SK-N-SH treated with all-trans-retinoic acid at 6 μM for 48 hours (cell line): ENCODE data around the gene SNX9.

Experiments
- ATAC-seq: fragments of 200-7000 bp; cut with Tn5 transposase; 3 replicates; pipeline ENCODE4 v1.9.1; 2020; ENCODE audit warnings: mild to moderate bottlenecking, moderate library complexity
- ARNTL ChIP-seq: fragments of 450-650 bp; formaldehyde crosslinking; IDR thresholded peaks from 2 replicates; pipeline ENCODE4 v1.5.0; 2020; ENCODE audit warnings: low read depth, mild to moderate bottlenecking, moderate library complexity, borderline replicate concordance
- BACH2 ChIP-seq: fragments of 250-450 bp; sonication (Bioruptor Pico); IDR thresholded peaks from 2 replicates; pipeline ENCODE4 v1.9.0; 2021; ENCODE audit warnings: mild to moderate bottlenecking, borderline replicate concordance
- CSDC2 ChIP-seq: fragments of 250-450 bp; sonication (Bioruptor Pico); IDR thresholded peaks from 2 replicates; pipeline ENCODE4 v1.5.0; 2020; ENCODE audit warnings: mild to moderate bottlenecking, moderate library complexity
- CSRNP3 ChIP-seq: fragments of 250-450 bp; sonication (Bioruptor Pico); IDR thresholded peaks from 2 replicates; pipeline ENCODE4 v1.5.1; 2021; ENCODE audit warnings: mild to moderate bottlenecking, moderate library complexity
- ESRRG ChIP-seq: fragments of 250-450 bp; sonication (Bioruptor Pico); IDR thresholded peaks from 2 replicates; pipeline ENCODE4 v1.6.1; 2021; ENCODE audit warnings: mild to moderate bottlenecking
- GLIS3 ChIP-seq: fragments of 250-450 bp; sonication (Bioruptor Pico); IDR thresholded peaks from 2 replicates; pipeline ENCODE4 v1.5.0; 2020; ENCODE audit warnings: mild to moderate bottlenecking, moderate library complexity
- ISL1 ChIP-seq: fragments of 250-450 bp; sonication (Bioruptor Pico); IDR thresholded peaks from 2 replicates; pipeline ENCODE4 v2.1.2; 2022; ENCODE audit warnings: mild to moderate bottlenecking, moderate library complexity
- OSR1 ChIP-seq: fragments of 250-450 bp; sonication (Bioruptor Pico); IDR thresholded peaks from 2 replicates; pipeline ENCODE4 v1.8.0; 2022; ENCODE audit warnings: moderate library complexity, mild to moderate bottlenecking, inconsistent platforms
- PATZ1 ChIP-seq: fragments of 250-450 bp; sonication (Bioruptor Pico); IDR thresholded peaks from 2 replicates; pipeline ENCODE4 v1.8.0; 2020; ENCODE audit warnings: mild to moderate bottlenecking, moderate library complexity, borderline replicate concordance
- POU6F1 ChIP-seq: fragments of 250-450 bp; sonication (Bioruptor Pico); IDR thresholded peaks from 2 replicates; pipeline ENCODE4 v1.8.0; 2021; ENCODE audit warnings: low read depth, mild to moderate bottlenecking, moderate library complexity, borderline replicate concordance
- PPARA ChIP-seq: fragments of 250-450 bp; sonication (Bioruptor Pico); IDR thresholded peaks from 2 replicates; pipeline ENCODE4 v1.5.0; 2020; ENCODE audit warnings: mild to moderate bottlenecking, borderline replicate concordance
- RARB ChIP-seq: fragments of 250-450 bp; sonication (Bioruptor Pico); IDR thresholded peaks from 2 replicates; pipeline ENCODE4 v1.8.0; 2021; ENCODE audit warnings: mild to moderate bottlenecking, moderate library complexity
- SNAI2 ChIP-seq: fragments of 250-450 bp; sonication (Bioruptor Pico); IDR thresholded peaks from 2 replicates; pipeline ENCODE4 v1.5.0; 2020; ENCODE audit warnings: mild to moderate bottlenecking, moderate library complexity
- TCF4 ChIP-seq: fragments of 250-450 bp; sonication (Bioruptor Pico); IDR thresholded peaks from 2 replicates; pipeline ENCODE4 v1.8.0; 2021; ENCODE audit warnings: mild to moderate bottlenecking, moderate library complexity, borderline replicate concordance
- TSHZ2 ChIP-seq: fragments of 250-450 bp; sonication (Bioruptor Pico); IDR thresholded peaks from 2 replicates; pipeline ENCODE4 v1.5.0; 2020; ENCODE audit warnings: mild to moderate bottlenecking, moderate library complexity
- ZC3H10 ChIP-seq: fragments of 250-450 bp; sonication (Bioruptor Pico); IDR thresholded peaks from 2 replicates; pipeline ENCODE4 v1.5.1; 2021; ENCODE audit warnings: mild to moderate bottlenecking, moderate library complexity
- ZFP3 ChIP-seq: fragments of 250-450 bp; sonication (Bioruptor Pico); IDR thresholded peaks from 2 replicates; pipeline ENCODE4 v1.5.0; 2020; ENCODE audit warnings: mild to moderate bottlenecking, moderate library complexity
- ZFP30 ChIP-seq: fragments of 450-650 bp; formaldehyde crosslinking; IDR thresholded peaks from 2 replicates; pipeline ENCODE4 v1.5.0; 2022; ENCODE audit warnings: mild to moderate bottlenecking, moderate library complexity
- ZNF70 ChIP-seq: fragments of 450-650 bp; formaldehyde crosslinking; IDR thresholded peaks from 2 replicates; pipeline ENCODE4 v1.5.0; 2020; ENCODE audit warnings: mild to moderate bottlenecking, moderate library complexity

Gene SNX9

GRCh38 chr6:157879034-157879872 is 56.2 kb downstream of the SNX9 start:
- ATAC-seq: no peak
- TF ChIP-seq TCF4 (CRISPR knock-in tag) (no peak), ZC3H10 (CRISPR knock-in tag) (no peak), ZFP3 (CRISPR knock-in tag) (no peak), ISL1 (CRISPR knock-in tag) (no peak), BACH2 (CRISPR knock-in tag) (no peak), OSR1 (no peak), GLIS3 (CRISPR knock-in tag) (no peak), ESRRG (CRISPR knock-in tag) (no peak), RARB (CRISPR knock-in tag) (no peak), POU6F1 (CRISPR knock-in tag) (no peak), ZFP30 (CRISPR knock-in tag) (no peak)

GRCh38 chr6:157879873-157880254 is 56.8 kb downstream of the SNX9 start:
- TF ChIP-seq GLIS3 (CRISPR knock-in tag): no peak
- no peak for TF ChIP-seq TSHZ2
- TF ChIP-seq ARNTL (CRISPR knock-in tag): no peak
- no peak for TF ChIP-seq PPARA (CRISPR knock-in tag)

GRCh38 chr6:157880534-157880933 is 57.5 kb downstream of the SNX9 start:
- ATAC-seq: no peak
- no peak for TF ChIP-seq PATZ1 (CRISPR knock-in tag)
- TF ChIP-seq ZFP3 (CRISPR knock-in tag): no peak
- no peak for TF ChIP-seq POU6F1 (CRISPR knock-in tag)
- TF ChIP-seq ARNTL (CRISPR knock-in tag): no peak
- no peak for TF ChIP-seq ISL1 (CRISPR knock-in tag)

More at GRCh38 chr6:157879873-157880254, 56.8 kb downstream of the SNX9 start:
- ATAC-seq: no peak

GRCh38 chr6:157881342-157881741 is 58.3 kb downstream of the SNX9 start:
- ATAC-seq: no peak
- TF ChIP-seq ZC3H10 (CRISPR knock-in tag) (no peak), SNAI2 (CRISPR knock-in tag) (no peak), PATZ1 (CRISPR knock-in tag) (no peak), TSHZ2 (no peak), BACH2 (CRISPR knock-in tag) (no peak), CSDC2 (CRISPR knock-in tag) (no peak), ZFP30 (CRISPR knock-in tag) (no peak), RARB (CRISPR knock-in tag) (no peak), CSRNP3 (CRISPR knock-in tag) (no peak), PPARA (CRISPR knock-in tag) (no peak), ARNTL (CRISPR knock-in tag) (no peak), ZNF70 (CRISPR knock-in tag) (no peak), ZFP3 (CRISPR knock-in tag) (no peak), ISL1 (CRISPR knock-in tag) (no peak)
